Caco-2 (cell line): ENCODE measurements around the gene CTCFL. TPM values are rescaled to one million over a fixed set of nuclear protein-coding genes. Genes with fewer than 3 reads are reported as not detected.

ENCODE experiments used
- BruUV-seq: library from RNA; stranded (reverse); fragments of 400-500 nt; replicated peaks from 2 replicates; lab custom pipeline; 2021; lab: Mats Ljungman, UMichigan
- CTCF ChIA-PET: fragments of 300-600 bp; sonication (Branson Sonifier 250); formaldehyde crosslinking; loops from one replicate; lab custom pipeline; 2022; ENCODE audit warnings: antibody characterized with exemption; lab: Charles Lee
- POLR2A ChIA-PET: fragments of 300-600 bp; sonication (Branson Sonifier 250); formaldehyde crosslinking; loops from one replicate; lab custom pipeline; 2022; ENCODE audit warnings: antibody characterized with exemption; lab: Charles Lee
- DNase-seq, 2 experiments: peaks; one replicate each; pipeline versions ENCODE4 v3.0.0 to v3.0.0-alpha.2; 2020 to 2022
- H3K27me3 ChIP-seq: replicated peaks from 2 replicates; pipeline ENCODE4 v1.6.0; 2011; ENCODE audit warnings: low read length; ENCODE audit not compliant: control insufficient read depth, insufficient read depth
- H3K36me3 ChIP-seq: 2 replicates; pipeline ENCODE4 v1.5.1; 2011; ENCODE audit warnings: low read length; ENCODE audit not compliant: control insufficient read depth, insufficient read depth
- H3K4me1 ChIP-seq: fragments of 250-450 bp; sonication (Bioruptor Pico); 2 replicates; pipeline ENCODE4 v1.5.1; 2020; ENCODE audit warnings: mild to moderate bottlenecking
- H3K4me3 ChIP-seq: 2 replicates; pipeline ENCODE4 v1.5.1; 2011; ENCODE audit warnings: low read depth, mild to moderate bottlenecking, control low read depth, low read length
- H3K9me3 ChIP-seq: fragments of 250-450 bp; sonication (Bioruptor Pico); 2 replicates; pipeline ENCODE4 v1.5.1; 2020; ENCODE audit warnings: mild to moderate bottlenecking, moderate library complexity
- H3K27ac Mint-ChIP-seq: one replicate; pipeline ENCODE4 v1.8.0; 2022; ENCODE audit warnings: mixed read lengths; ENCODE audit not compliant: unreplicated experiment
- H3K27me3 Mint-ChIP-seq: one replicate; pipeline ENCODE4 v1.8.0; 2022; ENCODE audit warnings: mixed read lengths; ENCODE audit not compliant: insufficient read depth, unreplicated experiment
- H3K36me3 Mint-ChIP-seq: one replicate; pipeline ENCODE4 v1.8.0; 2022; ENCODE audit warnings: mild to moderate bottlenecking, mixed read lengths; ENCODE audit not compliant: insufficient read depth, unreplicated experiment
- H3K4me1 Mint-ChIP-seq: one replicate; pipeline ENCODE4 v1.8.0; 2022; ENCODE audit warnings: low read depth, mixed read lengths; ENCODE audit not compliant: unreplicated experiment
- H3K4me3 Mint-ChIP-seq: one replicate; pipeline ENCODE4 v1.8.0; 2022; ENCODE audit warnings: mild to moderate bottlenecking, moderate library complexity, mixed read lengths; ENCODE audit not compliant: unreplicated experiment
- H3K9me3 Mint-ChIP-seq: one replicate; pipeline ENCODE4 v1.8.0; 2022; ENCODE audit warnings: mixed read lengths; ENCODE audit not compliant: unreplicated experiment
- CTCF ChIP-seq, 2 experiments: fragments of 200-600 bp in 1 of 2; IDR thresholded peaks; 1 replicate in 1 of 2; 2 replicates in 1 of 2; pipeline versions ENCODE4 v1.5.1 to v1.8.0; 2011 to 2022; ENCODE audit warnings: antibody characterized with exemption in 1 of 2, control low read depth in 1 of 2, inconsistent platforms in 1 of 2, low read depth in 1 of 2, low read length in 1 of 2, mild to moderate bottlenecking in 1 of 2, moderate library complexity in 1 of 2; ENCODE audit not compliant: insufficient read depth in 1 of 2, severe bottlenecking in 1 of 2, unreplicated experiment in 1 of 2
- intact Hi-C: fragments of 100-400 bp; cut with micrococcal nuclease; formaldehyde crosslinking; loops from one replicate; pipeline ENCODE4 v1.10.0; 2022; ENCODE audit not compliant: unreplicated experiment
- total RNA-seq: library from RNA; stranded (reverse); gene quantifications from 2 replicates; pipeline ENCODE4 v1.2.3, GENCODE V29; 2022

The CTCFL gene
- total RNA-seq, 1 experiment from 2014 or later: not detected

GRCh38 chr20:57561356-57562279 lies 36.7 kb upstream of the CTCFL start:
- H3K4me1 ChIP-seq: peaks cover 24% of the 10 kb centered on the region; the same call in 1 of the 2 replicates
- no peak for TF ChIP-seq CTCF (IDR thresholded peaks at IDR 0.05; ENCODE audit: insufficient read depth in 1 of 2, low read depth in 1 of 2, low read length in 1 of 2, severe bottlenecking in 1 of 2, unreplicated experiment in 1 of 2)
- no peak for DNase-seq
- CTCF ChIA-PET: no interaction called here
- no peaks in the 10 kb centered on the region for H3K9me3 Mint-ChIP-seq
- H3K27ac Mint-ChIP-seq: no peak overlapping the region
- peaks cover 6% of the 10 kb centered on the region for H3K4me1 Mint-ChIP-seq
- TSS peak; percentile 71 for BruUV-seq
- H3K4me3 Mint-ChIP-seq: no peak overlapping the region
- no peak overlapping the region for H3K4me3 ChIP-seq
- H3K27me3 Mint-ChIP-seq: peaks cover 32% of the 10 kb centered on the region
- peaks cover 4% of the 10 kb centered on the region; the same call in 1 of the 2 replicates for H3K9me3 ChIP-seq
- no peaks in the 10 kb centered on the region for H3K36me3 ChIP-seq
- H3K27me3 ChIP-seq: no peaks in the 10 kb centered on the region
- POLR2A ChIA-PET: no interaction called here
- intact Hi-C loops: loop anchor here (2.0 kb wide), 1 partner anchor 19 kb away; no protein-coding TSS in a partner anchor
- no peaks in the 10 kb centered on the region for H3K36me3 Mint-ChIP-seq

- Mint-ChIP-seq H3K4me3 (no peak within 1 kb of the TSS), H3K9me3 (no peaks in the 10 kb centered on the region), H3K4me1 (peaks cover 6% of the 10 kb centered on the region), H3K36me3 (no peaks in the 10 kb centered on the region), H3K27ac (no peak within 1 kb of the TSS), H3K27me3 (peaks cover 33% of the 10 kb centered on the region)
- no TSS peak for BruUV-seq
- intact Hi-C loops: loop anchor here (2.0 kb wide), 1 partner anchor 20 kb away; no protein-coding TSS in a partner anchor
- ChIA-PET POLR2A (no interaction called here), CTCF (no interaction called here)
- H3K36me3 ChIP-seq: no peaks in the 10 kb centered on the region
- H3K4me3 ChIP-seq: no peak within 1 kb of the TSS
- no peaks in the 10 kb centered on the region for H3K27me3 ChIP-seq
- peaks cover 24% of the 10 kb centered on the region; the same call in 1 of the 2 replicates for H3K4me1 ChIP-seq
- peak; percentile 59 to 84 for DNase-seq
- no peak for TF ChIP-seq CTCF (IDR thresholded peaks at IDR 0.05; ENCODE audit: insufficient read depth in 1 of 2, low read depth in 1 of 2, low read length in 1 of 2, severe bottlenecking in 1 of 2, unreplicated experiment in 1 of 2)
- H3K9me3 ChIP-seq: peaks cover 4% of the 10 kb centered on the region; the same call in 1 of the 2 replicates
Measured at GRCh38 chr20:57560554-57561355, 35.8 kb upstream of the CTCFL start, which contains the start of gene PCK1. Gene PCK1, plus strand, starts transcription at chr20:57561110. Its CDS starts 302 bp downstream, at chr20:57561412.
